GM12878 (cell line): Measurements from ENCODE around the gene ACACA. TPM values are rescaled to one million over a fixed set of nuclear protein-coding genes. Genes with fewer than 3 reads are reported as not detected.

Experiments
- BCL11A ChIP-seq: IDR thresholded peaks from 2 replicates; pipeline ENCODE4 v1.6.1; 2011; ENCODE audit warnings: low read depth, low read length
- EGR1 ChIP-seq, 2 experiments: IDR thresholded peaks; 1 replicate in 1 of 2; 2 replicates in 1 of 2; pipeline ENCODE4 v1.6.1; 2011 to 2012; ENCODE audit warnings: low read depth in 2 of 2, low read length in 2 of 2, borderline replicate concordance in 1 of 2, mild to moderate bottlenecking in 1 of 2, moderate library complexity in 1 of 2
- GATAD2B ChIP-seq: fragments of 450-650 bp; conservative IDR thresholded peaks from 2 replicates; pipeline ENCODE4 v1.6.1; 2017; ENCODE audit warnings: low read depth, mild to moderate bottlenecking, moderate library complexity
- HCFC1 ChIP-seq: fragments of 150-350 bp; IDR thresholded peaks from 2 replicates; pipeline ENCODE4 v1.6.1; 2014; ENCODE audit warnings: low read length
- IRF5 ChIP-seq: fragments of 450-650 bp; IDR thresholded peaks from 2 replicates; pipeline ENCODE4 v1.6.1; 2017; ENCODE audit warnings: borderline replicate concordance
- KDM1A ChIP-seq: fragments of 200-600 bp; sonication (generic); IDR thresholded peaks from 2 replicates; pipeline ENCODE4 v1.6.1; 2016; ENCODE audit warnings: borderline replicate concordance
- LARP7 ChIP-seq: fragments of 450-650 bp; IDR thresholded peaks from 2 replicates; pipeline ENCODE4 v1.6.1; 2017; ENCODE audit warnings: mild to moderate bottlenecking
- NFIC ChIP-seq: IDR thresholded peaks from 2 replicates; pipeline ENCODE4 v1.6.1; 2012; ENCODE audit warnings: low read depth, mild to moderate bottlenecking, inconsistent platforms, low read length, moderate library complexity
- NRF1 ChIP-seq: conservative IDR thresholded peaks from 2 replicates; pipeline ENCODE4 v1.6.1; 2011; ENCODE audit warnings: mild to moderate bottlenecking, low read depth, low read length, improper control_type of control experiment
- RAD21 ChIP-seq: IDR thresholded peaks from 2 replicates; pipeline ENCODE4 v1.6.1; 2011; ENCODE audit warnings: mild to moderate bottlenecking, low read depth, low read length, moderate library complexity; ENCODE audit not compliant: insufficient read depth
- STAT1 ChIP-seq: fragments of 450-650 bp; conservative IDR thresholded peaks from 2 replicates; pipeline ENCODE4 v1.6.1; 2014; ENCODE audit warnings: antibody characterized with exemption, mild to moderate bottlenecking
- ZNF274 ChIP-seq: IDR thresholded peaks from one replicate; pipeline ENCODE4 v1.8.0; 2011; ENCODE audit not compliant: insufficient read length, insufficient read depth
- ZZZ3 ChIP-seq: IDR thresholded peaks from 2 replicates; pipeline ENCODE4 v1.6.1; 2011; ENCODE audit warnings: low read depth; ENCODE audit not compliant: control insufficient read depth, insufficient read length
- polyA plus RNA-seq, 11 experiments: library from polyadenylated mRNA; depleted of rRNA in 4 of 11; unstranded in 6 of 11; stranded (reverse) in 5 of 11; fragments of >200 nt; fragmentation: Nextera tagmentation in 4 of 11; fragmentation: Illumina TruSeq in 1 of 11; extraction: Ambion mirVana in 4 of 11; extraction: Trizol in 1 of 11; gene quantifications; 1 replicate in 1 of 11; 2 replicates in 10 of 11; pipeline versions ENCODE4 v1.2.1 to v1.2.3, GENCODE V29; 2011 to 2016; ENCODE audit warnings: inconsistent platforms in 2 of 11, missing spikeins in 2 of 11, low read depth in 1 of 11
- total RNA-seq, 4 experiments: library from RNA; depleted of rRNA in 3 of 4; stranded (reverse); fragments of >200 nt in 3 of 4; fragmentation: Illumina TruSeq in 1 of 4; extraction: Trizol in 1 of 4; gene quantifications; 2 replicates each; pipeline versions ENCODE4 v1.2.1 to v1.2.3, GENCODE V29; 2013 to 2021
- TF ChIP-seq, protein P1 (sequence below): fragments of 450-650 bp; IDR thresholded peaks from 2 replicates; pipeline ENCODE4 v1.6.1; 2017; ENCODE audit warnings: mild to moderate bottlenecking, moderate library complexity
- TF ChIP-seq, protein P2 (sequence below): fragments of 450-650 bp; IDR thresholded peaks from 2 replicates; pipeline ENCODE4 v1.6.1; 2017; ENCODE audit warnings: low read depth, mild to moderate bottlenecking, moderate library complexity
- TF ChIP-seq, protein P3 (sequence below): fragments of 450-650 bp; IDR thresholded peaks from 2 replicates; pipeline ENCODE4 v1.6.1; 2016; ENCODE audit warnings: mild to moderate bottlenecking, moderate library complexity, borderline replicate concordance
- TF ChIP-seq, protein P4 (sequence below): IDR thresholded peaks from 2 replicates; pipeline ENCODE4 v1.6.1; 2011; ENCODE audit warnings: low read depth, mild to moderate bottlenecking, low read length, moderate library complexity, borderline replicate concordance; ENCODE audit errors: extremely low read depth

The ACACA gene
- total and polyA plus RNA-seq, 10 of the 15 experiments (the other 5 are each of a cell fraction or from before 2014, with no cell fraction given): 12.9 to 74.2 (median 32.0) TPM

DNA sequence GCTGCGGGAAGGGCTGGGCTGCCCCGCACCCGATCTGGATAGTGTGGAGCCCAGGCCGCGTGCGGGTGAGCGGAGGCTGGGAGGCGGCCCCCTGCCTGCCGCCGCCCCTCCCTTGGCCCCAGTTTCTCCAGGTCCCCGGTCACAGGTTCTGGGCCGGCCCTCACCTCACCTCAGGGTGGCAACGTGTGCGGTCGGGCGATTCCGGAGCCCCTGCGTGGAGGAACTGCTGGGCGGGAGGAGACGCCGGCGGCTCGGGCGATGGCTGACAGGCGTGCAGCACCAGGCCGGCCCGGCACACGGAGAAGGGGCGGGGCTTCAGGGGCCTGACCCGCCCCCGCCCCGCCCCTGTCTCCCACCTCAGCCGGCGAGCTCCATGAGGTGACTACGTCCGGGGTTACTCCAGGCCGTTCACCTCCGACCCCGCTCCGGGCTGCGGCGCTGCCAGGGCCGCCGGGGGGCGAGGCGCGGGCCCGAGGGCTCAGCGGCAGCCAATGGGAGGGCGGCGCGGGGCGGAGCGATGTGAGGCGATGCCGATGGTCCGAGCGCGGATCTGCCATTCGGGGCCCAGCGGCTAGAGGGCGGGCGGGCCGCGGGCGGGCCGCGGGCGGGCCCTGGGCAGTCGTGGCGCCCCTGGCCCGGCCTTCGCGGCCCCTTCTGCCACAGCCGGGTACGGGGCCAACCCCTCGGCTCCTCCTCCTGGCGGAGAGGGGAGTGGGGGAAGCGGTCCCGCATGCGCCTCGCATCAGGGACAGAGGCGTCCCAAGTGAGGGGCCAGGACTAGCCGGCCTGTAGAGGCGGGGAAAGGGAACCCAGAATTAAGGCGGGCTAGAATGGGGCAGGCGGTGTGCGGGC lies 47.6 kb downstream of the ACACA start (continued):
- TF ChIP-seq, protein P1, sequence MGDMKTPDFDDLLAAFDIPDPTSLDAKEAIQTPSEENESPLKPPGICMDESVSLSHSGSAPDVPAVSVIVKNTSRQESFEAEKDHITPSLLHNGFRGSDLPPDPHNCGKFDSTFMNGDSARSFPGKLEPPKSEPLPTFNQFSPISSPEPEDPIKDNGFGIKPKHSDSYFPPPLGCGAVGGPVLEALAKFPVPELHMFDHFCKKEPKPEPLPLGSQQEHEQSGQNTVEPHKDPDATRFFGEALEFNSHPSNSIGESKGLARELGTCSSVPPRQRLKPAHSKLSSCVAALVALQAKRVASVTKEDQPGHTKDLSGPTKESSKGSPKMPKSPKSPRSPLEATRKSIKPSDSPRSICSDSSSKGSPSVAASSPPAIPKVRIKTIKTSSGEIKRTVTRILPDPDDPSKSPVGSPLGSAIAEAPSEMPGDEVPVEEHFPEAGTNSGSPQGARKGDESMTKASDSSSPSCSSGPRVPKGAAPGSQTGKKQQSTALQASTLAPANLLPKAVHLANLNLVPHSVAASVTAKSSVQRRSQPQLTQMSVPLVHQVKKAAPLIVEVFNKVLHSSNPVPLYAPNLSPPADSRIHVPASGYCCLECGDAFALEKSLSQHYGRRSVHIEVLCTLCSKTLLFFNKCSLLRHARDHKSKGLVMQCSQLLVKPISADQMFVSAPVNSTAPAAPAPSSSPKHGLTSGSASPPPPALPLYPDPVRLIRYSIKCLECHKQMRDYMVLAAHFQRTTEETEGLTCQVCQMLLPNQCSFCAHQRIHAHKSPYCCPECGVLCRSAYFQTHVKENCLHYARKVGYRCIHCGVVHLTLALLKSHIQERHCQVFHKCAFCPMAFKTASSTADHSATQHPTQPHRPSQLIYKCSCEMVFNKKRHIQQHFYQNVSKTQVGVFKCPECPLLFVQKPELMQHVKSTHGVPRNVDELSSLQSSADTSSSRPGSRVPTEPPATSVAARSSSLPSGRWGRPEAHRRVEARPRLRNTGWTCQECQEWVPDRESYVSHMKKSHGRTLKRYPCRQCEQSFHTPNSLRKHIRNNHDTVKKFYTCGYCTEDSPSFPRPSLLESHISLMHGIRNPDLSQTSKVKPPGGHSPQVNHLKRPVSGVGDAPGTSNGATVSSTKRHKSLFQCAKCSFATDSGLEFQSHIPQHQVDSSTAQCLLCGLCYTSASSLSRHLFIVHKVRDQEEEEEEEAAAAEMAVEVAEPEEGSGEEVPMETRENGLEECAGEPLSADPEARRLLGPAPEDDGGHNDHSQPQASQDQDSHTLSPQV: 0 out of 2 replicates have a peak, but pooled peaks have one; percentile 59
- TF ChIP-seq KDM1A (no peak), IRF5 (no peak), HCFC1 (no peak), BCL11A (no peak), STAT1 (0 out of 2 replicates have a peak, but pooled peaks have one; percentile 66), NFIC (no peak), GATAD2B (peak; percentile 27; the same call in 1 of the 2 replicates), RAD21 (no peak), NRF1 (no peak), ZNF274 (no peak), LARP7 (peak; percentile 63; the same call in 1 of the 2 replicates), ZZZ3 (no peak), EGR1 (IDR thresholded peaks at IDR 0.05; ENCODE audit: borderline replicate concordance in 1 of 2, low read depth in 2 of 2, low read length in 2 of 2) (peak in 1 of 2 experiments; percentile 76; a peak in 2 of 3 replicates)
- TF ChIP-seq, protein P2, sequence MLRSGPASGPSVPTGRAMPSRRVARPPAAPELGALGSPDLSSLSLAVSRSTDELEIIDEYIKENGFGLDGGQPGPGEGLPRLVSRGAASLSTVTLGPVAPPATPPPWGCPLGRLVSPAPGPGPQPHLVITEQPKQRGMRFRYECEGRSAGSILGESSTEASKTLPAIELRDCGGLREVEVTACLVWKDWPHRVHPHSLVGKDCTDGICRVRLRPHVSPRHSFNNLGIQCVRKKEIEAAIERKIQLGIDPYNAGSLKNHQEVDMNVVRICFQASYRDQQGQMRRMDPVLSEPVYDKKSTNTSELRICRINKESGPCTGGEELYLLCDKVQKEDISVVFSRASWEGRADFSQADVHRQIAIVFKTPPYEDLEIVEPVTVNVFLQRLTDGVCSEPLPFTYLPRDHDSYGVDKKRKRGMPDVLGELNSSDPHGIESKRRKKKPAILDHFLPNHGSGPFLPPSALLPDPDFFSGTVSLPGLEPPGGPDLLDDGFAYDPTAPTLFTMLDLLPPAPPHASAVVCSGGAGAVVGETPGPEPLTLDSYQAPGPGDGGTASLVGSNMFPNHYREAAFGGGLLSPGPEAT: no peak
- TF ChIP-seq, protein P3, sequence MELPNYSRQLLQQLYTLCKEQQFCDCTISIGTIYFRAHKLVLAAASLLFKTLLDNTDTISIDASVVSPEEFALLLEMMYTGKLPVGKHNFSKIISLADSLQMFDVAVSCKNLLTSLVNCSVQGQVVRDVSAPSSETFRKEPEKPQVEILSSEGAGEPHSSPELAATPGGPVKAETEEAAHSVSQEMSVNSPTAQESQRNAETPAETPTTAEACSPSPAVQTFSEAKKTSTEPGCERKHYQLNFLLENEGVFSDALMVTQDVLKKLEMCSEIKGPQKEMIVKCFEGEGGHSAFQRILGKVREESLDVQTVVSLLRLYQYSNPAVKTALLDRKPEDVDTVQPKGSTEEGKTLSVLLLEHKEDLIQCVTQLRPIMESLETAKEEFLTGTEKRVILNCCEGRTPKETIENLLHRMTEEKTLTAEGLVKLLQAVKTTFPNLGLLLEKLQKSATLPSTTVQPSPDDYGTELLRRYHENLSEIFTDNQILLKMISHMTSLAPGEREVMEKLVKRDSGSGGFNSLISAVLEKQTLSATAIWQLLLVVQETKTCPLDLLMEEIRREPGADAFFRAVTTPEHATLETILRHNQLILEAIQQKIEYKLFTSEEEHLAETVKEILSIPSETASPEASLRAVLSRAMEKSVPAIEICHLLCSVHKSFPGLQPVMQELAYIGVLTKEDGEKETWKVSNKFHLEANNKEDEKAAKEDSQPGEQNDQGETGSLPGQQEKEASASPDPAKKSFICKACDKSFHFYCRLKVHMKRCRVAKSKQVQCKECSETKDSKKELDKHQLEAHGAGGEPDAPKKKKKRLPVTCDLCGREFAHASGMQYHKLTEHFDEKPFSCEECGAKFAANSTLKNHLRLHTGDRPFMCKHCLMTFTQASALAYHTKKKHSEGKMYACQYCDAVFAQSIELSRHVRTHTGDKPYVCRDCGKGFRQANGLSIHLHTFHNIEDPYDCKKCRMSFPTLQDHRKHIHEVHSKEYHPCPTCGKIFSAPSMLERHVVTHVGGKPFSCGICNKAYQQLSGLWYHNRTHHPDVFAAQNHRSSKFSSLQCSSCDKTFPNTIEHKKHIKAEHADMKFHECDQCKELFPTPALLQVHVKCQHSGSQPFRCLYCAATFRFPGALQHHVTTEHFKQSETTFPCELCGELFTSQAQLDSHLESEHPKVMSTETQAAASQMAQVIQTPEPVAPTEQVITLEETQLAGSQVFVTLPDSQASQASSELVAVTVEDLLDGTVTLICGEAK: no peak
- TF ChIP-seq, protein P4, sequence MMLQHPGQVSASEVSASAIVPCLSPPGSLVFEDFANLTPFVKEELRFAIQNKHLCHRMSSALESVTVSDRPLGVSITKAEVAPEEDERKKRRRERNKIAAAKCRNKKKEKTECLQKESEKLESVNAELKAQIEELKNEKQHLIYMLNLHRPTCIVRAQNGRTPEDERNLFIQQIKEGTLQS: no peak
